ENCODE measurements around the gene ELOVL4. TPM values are rescaled to one million over a fixed set of nuclear protein-coding genes. Genes with fewer than 3 reads are reported as not detected.

Gene ELOVL4
- total RNA-seq, 2 donors from 2014 or later: 2.4 to 3.2 TPM

DNA sequence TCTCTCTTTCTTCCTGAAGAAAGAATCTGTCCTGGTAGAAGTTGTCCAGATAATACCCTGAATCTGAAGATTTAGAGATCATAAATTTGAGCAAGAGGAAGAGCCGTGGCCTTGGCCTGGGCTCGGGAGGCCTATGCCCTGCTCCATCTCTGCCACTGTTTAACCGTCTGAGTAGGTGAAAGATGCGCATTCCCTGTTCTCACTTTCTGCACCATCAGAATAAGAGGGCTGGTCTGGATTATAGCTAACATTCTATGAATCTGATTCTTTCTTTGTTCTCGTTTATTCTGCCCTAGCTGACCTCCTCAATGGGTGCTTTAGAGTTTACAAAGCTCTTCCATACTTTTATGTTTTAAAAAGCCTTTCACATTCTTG, 51.3 kb downstream of the ELOVL4 start:
- Histone ChIP-seq H3K4me1 (ENCODE audit: control insufficient read depth in 1 of 2, low read depth in 2 of 2) (no peaks in the 10 kb centered on the region), H3K27me3 (replicated peaks; ENCODE audit: insufficient read depth) (no peaks in the 10 kb centered on the region), H3K36me3 (no peaks in the 10 kb centered on the region), H3K9me3 (peaks cover 4% of the 10 kb centered on the region), H3K27ac (no peak overlapping the region), H3K4me3 (no peak overlapping the region)
- DNase-seq (ENCODE audit: low spot score): no peak
- no peak for ATAC-seq (ENCODE audit: insufficient number of reproducible peaks, low FRiP score, low read depth)
- TF ChIP-seq, protein P1, sequence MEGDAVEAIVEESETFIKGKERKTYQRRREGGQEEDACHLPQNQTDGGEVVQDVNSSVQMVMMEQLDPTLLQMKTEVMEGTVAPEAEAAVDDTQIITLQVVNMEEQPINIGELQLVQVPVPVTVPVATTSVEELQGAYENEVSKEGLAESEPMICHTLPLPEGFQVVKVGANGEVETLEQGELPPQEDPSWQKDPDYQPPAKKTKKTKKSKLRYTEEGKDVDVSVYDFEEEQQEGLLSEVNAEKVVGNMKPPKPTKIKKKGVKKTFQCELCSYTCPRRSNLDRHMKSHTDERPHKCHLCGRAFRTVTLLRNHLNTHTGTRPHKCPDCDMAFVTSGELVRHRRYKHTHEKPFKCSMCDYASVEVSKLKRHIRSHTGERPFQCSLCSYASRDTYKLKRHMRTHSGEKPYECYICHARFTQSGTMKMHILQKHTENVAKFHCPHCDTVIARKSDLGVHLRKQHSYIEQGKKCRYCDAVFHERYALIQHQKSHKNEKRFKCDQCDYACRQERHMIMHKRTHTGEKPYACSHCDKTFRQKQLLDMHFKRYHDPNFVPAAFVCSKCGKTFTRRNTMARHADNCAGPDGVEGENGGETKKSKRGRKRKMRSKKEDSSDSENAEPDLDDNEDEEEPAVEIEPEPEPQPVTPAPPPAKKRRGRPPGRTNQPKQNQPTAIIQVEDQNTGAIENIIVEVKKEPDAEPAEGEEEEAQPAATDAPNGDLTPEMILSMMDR (IDR thresholded peaks at IDR 0.05): no peak

DNA sequence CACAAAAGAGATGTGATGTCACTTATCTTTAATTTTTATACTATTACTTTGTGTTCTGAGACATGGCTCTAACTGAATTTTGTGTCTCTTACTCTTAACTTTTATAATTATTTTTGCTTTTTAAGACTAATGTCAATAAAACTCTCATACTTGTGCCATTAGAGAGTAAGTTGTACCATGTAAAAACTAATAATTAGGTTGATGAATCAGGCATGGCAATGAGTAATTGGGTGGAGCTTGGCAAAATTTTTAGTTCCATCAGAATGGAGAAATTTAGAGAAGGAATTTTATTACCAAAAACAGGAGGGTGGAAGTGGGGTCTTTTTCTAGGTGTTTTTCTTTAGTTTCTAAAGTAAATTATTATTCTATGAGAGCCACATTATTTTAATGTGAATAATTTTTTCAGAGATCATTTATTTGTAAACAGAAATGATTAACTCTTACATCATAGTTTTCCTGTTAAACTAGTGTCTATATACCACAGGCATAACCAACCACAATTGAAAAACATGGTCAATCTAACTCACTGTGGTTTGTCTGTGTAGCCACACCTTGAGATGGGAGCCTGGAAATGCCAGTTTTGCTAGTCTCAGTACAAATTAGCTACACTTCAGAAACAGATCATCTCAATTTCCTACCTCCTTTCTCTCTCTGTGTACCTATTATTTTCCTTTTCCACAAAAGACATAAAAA, 51.8 kb downstream of the ELOVL4 start:
- Histone ChIP-seq H3K4me1 (ENCODE audit: control insufficient read depth in 1 of 2, low read depth in 2 of 2) (no peaks in the 10 kb centered on the region), H3K9me3 (peaks cover 4% of the 10 kb centered on the region), H3K4me3 (no peak overlapping the region), H3K27me3 (replicated peaks; ENCODE audit: insufficient read depth) (no peaks in the 10 kb centered on the region), H3K36me3 (no peaks in the 10 kb centered on the region), H3K27ac (no peak overlapping the region)
- ATAC-seq (ENCODE audit: insufficient number of reproducible peaks, low FRiP score, low read depth) (no peak), DNase-seq (ENCODE audit: low spot score) (no peak)
- TF ChIP-seq, protein P1 (IDR thresholded peaks at IDR 0.05): no peak

DNA sequence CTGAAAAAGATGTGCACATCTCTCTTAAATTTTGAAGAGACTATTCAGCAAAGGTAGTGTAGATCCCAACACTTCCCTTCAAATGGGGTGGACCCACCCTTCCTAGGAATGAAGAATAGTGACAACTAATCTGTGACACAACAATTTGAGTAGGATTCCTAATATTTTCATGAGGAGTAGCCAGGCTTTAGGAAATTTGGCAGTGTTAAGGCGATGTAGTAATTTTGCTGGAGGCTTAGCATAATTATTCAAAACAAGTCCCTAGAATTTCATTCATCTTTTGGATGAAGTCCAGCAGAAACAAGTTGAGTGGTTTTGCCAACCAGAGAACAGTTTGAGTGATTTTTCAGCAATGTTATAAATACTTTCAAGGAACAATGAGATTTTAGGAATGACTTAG, 52.4 kb downstream of the ELOVL4 start:
- H3K27ac ChIP-seq: no peak overlapping the region
- ATAC-seq (ENCODE audit: insufficient number of reproducible peaks, low FRiP score, low read depth) (no peak), DNase-seq (ENCODE audit: low spot score) (no peak)
- peaks cover 4% of the 10 kb centered on the region for H3K9me3 ChIP-seq
- H3K4me1 ChIP-seq (ENCODE audit: control insufficient read depth in 1 of 2, low read depth in 2 of 2): no peaks in the 10 kb centered on the region
- no peaks in the 10 kb centered on the region for H3K36me3 ChIP-seq
- no peak overlapping the region for H3K4me3 ChIP-seq
- TF ChIP-seq, protein P1 (IDR thresholded peaks at IDR 0.05): no peak
- H3K27me3 ChIP-seq (replicated peaks; ENCODE audit: insufficient read depth): no peaks in the 10 kb centered on the region

DNA sequence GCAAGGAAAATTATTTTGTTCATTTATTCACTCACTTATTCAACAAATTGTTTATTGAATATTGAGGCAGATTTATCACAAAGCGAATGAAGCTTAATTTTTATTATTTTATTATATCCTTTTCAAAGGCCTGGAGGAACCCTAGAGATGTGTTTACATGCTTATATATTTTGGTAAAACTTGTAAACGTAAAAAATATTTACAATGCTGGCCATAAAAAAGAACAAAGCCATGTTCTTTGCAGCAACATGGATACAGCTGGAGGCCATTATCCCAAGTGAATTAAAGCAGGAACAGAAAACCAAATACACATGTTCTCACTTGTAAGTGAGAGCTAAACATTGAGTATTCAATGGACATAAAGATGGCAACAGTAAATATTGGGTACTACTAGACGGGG, 58.8 kb downstream of the ELOVL4 start:
- no peak for DNase-seq (ENCODE audit: low spot score)
- Histone ChIP-seq H3K9me3 (peaks cover 4% of the 10 kb centered on the region), H3K27me3 (replicated peaks; ENCODE audit: insufficient read depth) (no peaks in the 10 kb centered on the region), H3K4me1 (ENCODE audit: control insufficient read depth in 1 of 2, low read depth in 2 of 2) (no peaks in the 10 kb centered on the region), H3K36me3 (no peaks in the 10 kb centered on the region), H3K27ac (no peak overlapping the region), H3K4me3 (no peak overlapping the region)
- TF ChIP-seq, protein P1 (IDR thresholded peaks at IDR 0.05): no peak
- no peak for ATAC-seq (ENCODE audit: insufficient number of reproducible peaks, low FRiP score, low read depth)

DNA sequence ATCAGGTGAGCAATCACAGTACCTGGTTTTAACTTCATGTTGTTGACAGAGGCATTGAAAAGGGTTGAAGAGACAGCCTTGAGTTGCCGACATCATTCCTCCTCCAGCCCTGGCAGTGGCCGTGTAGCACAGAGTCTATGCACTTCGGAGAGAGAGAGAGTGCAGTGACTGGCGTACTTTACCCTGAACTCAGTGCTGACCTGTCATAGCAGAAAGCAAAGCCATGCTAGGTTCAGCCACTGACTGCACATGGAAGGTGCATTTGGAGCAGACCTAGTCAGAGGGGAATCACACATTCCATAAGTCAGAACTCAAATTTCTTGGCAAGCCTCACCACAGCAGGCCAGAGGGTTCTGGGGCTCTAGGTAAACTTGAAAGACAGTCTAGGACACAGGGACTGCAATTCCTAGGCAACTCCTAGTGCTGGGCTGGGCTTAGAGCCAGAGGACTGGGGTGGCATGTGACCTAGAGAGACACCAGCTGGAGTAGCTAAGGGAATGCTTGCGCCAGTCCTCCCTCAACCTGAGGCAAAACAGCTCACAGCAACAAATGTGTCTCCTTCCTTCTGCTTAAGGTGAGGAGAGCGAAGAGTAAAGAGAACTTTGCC, 69.1 kb downstream of the ELOVL4 start:
- H3K4me3 ChIP-seq: no peak overlapping the region
- no peaks in the 10 kb centered on the region for H3K4me1 ChIP-seq (ENCODE audit: control insufficient read depth in 1 of 2, low read depth in 2 of 2)
- no peak overlapping the region for H3K27ac ChIP-seq
- H3K36me3 ChIP-seq: no peaks in the 10 kb centered on the region
- H3K27me3 ChIP-seq (replicated peaks; ENCODE audit: insufficient read depth): no peaks in the 10 kb centered on the region
- no peak for DNase-seq (ENCODE audit: low spot score)
- TF ChIP-seq, protein P1 (IDR thresholded peaks at IDR 0.05): no peak
- ATAC-seq (ENCODE audit: insufficient number of reproducible peaks, low FRiP score, low read depth): no peak
- H3K9me3 ChIP-seq: no peaks in the 10 kb centered on the region

All from thoracic aorta (tissue), 2 donors.